ENCODE results near the gene MYH13.
"Not testable (repeated sequence)": the region's sequence is repeated elsewhere in the genome, so short reads cannot be mapped to it uniquely, and the experiment has no call there.

DNA sequence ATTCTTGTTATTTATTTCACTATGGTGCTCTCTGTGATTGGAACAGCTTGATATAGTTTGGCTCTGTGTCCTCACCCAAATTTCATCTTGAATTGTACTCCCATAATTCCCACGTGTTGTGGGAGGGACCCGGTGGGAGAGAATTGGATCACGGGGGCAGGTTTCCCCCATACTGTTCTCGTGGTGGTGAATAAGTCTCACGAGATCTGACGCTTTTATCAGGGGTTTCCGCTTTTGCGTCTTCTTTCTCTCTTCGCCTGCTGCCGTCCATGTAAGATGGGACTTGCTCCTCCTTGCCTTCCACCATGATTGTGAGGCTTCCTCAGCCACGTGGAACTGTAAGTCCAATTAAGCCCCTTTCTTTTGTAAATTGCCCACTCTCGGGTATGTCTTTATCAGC lies 81.2 kb downstream of the MYH13 start:
- TF ChIP-seq, protein P1, sequence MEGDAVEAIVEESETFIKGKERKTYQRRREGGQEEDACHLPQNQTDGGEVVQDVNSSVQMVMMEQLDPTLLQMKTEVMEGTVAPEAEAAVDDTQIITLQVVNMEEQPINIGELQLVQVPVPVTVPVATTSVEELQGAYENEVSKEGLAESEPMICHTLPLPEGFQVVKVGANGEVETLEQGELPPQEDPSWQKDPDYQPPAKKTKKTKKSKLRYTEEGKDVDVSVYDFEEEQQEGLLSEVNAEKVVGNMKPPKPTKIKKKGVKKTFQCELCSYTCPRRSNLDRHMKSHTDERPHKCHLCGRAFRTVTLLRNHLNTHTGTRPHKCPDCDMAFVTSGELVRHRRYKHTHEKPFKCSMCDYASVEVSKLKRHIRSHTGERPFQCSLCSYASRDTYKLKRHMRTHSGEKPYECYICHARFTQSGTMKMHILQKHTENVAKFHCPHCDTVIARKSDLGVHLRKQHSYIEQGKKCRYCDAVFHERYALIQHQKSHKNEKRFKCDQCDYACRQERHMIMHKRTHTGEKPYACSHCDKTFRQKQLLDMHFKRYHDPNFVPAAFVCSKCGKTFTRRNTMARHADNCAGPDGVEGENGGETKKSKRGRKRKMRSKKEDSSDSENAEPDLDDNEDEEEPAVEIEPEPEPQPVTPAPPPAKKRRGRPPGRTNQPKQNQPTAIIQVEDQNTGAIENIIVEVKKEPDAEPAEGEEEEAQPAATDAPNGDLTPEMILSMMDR (IDR thresholded peaks at IDR 0.05) = not testable (repeated sequence)
- not testable (repeated sequence) for TF ChIP-seq POLR2A (IDR thresholded peaks at IDR 0.05)
- TF ChIP-seq POLR2AphosphoS5 (IDR thresholded peaks at IDR 0.05) = peak in 1 of 3 donors; percentile 29
